NCI-H2227 (cell line): ENCODE results near the gene LZTR1.
"Not testable (repeated sequence)": the region's sequence is repeated elsewhere in the genome, so short reads cannot be mapped to it uniquely, and the experiment has no call there.

Source experiments
- DNase-seq: peaks from one replicate; lab custom pipeline; 2025; ENCODE audit not compliant: unreplicated experiment; lab: John Stamatoyannopoulos, UW

The LZTR1 gene

GRCh38 chr22:21032037-21032867 lies 50.2 kb downstream of the LZTR1 start, which contains the start of gene SLC7A4:
Gene SLC7A4, minus strand, starts transcription at chr22:21032561. Its CDS starts 749 bp downstream, at chr22:21031812.
- peak; percentile 59 for DNase-seq

- no peak for DNase-seq
These were observed 51.0 kb downstream of the LZTR1 start for GRCh38 chr22:21032868-21033688.

GRCh38 chr22:21033895-21034294 lies 51.8 kb downstream of the LZTR1 start:
- DNase-seq: no peak

- DNase-seq: no peak
These were observed 52.9 kb downstream of the LZTR1 start for GRCh38 chr22:21034989-21035388.

GRCh38 chr22:21038405-21038804 lies 56.3 kb downstream of the LZTR1 start:
- DNase-seq: no peak

- DNase-seq: not testable (repeated sequence)
These were observed 57.1 kb downstream of the LZTR1 start for GRCh38 chr22:21039158-21039557.

- no peak for DNase-seq
These were observed 59.8 kb downstream of the LZTR1 start for GRCh38 chr22:21041937-21042336.

- DNase-seq: no peak
These were observed 61.1 kb downstream of the LZTR1 start for GRCh38 chr22:21042978-21043859.

- DNase-seq: no peak
These were observed 61.9 kb downstream of the LZTR1 start for GRCh38 chr22:21043860-21044535.

DNA sequence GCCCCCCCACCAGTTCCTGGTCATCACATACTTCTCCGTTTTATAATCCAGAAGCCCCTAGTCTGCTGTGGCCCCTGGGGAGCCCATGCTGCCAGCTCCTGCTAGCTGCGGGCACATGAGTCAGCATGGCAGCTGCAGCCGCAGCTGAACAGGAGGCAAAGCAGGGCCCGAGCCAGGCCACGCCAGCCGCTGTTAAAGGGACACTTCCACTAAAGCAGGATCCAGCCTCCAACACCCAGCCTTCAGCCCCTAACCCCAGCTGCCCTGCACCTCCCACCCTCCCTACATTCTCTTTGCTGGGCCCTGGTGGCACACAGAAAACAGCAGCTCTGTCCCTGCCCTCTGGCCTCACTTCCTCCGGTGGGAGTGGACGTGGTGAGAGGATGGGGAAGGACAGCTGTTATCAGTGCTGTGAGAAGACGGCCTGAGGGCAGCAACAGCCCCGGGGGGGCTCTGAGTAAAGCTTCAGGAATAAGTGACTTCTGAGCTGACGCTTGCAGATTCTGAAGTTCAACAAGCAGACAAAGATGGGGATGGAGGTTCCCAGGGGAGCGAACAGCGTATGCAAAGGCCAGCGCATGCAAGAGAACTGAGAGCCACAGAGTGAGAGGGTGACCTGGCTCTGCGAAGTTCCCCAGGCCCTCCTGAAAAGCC lies 63.0 kb downstream of the LZTR1 start:
- peak; percentile 56 for DNase-seq

GRCh38 chr22:21045585-21046294 lies 63.6 kb downstream of the LZTR1 start, which contains the start of gene LRRC74B:
Gene LRRC74B, plus strand, starts transcription at chr22:21045946. Its CDS starts 41 bp downstream, at chr22:21045987.
- peak; percentile 97 for DNase-seq

GRCh38 chr22:21047035-21047661 lies 65.1 kb downstream of the LZTR1 start:
- DNase-seq: no peak

DNA sequence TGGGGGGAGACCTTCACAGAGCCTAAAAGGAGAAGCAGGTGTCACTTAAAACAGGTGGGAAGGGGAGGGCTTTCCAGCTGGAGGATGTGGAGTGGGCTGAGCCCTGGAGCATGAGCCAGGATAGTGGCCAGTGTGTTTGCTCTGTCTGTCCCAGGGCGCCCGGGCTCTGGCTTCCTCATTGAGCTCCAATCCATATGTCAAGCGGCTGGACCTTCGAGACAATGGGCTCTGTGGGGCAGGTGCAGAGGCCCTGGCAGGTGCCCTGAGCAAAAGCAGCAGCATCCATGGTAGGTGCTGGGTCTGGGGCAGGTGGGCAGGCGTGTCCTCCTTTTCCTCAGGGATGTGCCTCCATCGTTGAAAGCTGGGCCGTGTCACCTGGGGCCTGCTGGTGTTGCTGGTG lies 65.6 kb downstream of the LZTR1 start:
- DNase-seq: no peak

- not testable (repeated sequence) for DNase-seq
These were observed 66.4 kb downstream of the LZTR1 start for GRCh38 chr22:21048448-21048847.
